ENCODE results near the gene RIMBP2. TPM values are rescaled to one million over a fixed set of nuclear protein-coding genes. Genes with fewer than 3 reads are reported as not detected.

The RIMBP2 gene
- total RNA-seq, 1 donor from 2014 or later = not detected

Other genes starting within 250 kb of the RIMBP2 start
- gene STX2, start 123.0 kb upstream of the RIMBP2 start, total RNA-seq = 15.9 and 17.9 TPM in 2 replicates
- gene RAN, start 155.8 kb upstream of the RIMBP2 start, total RNA-seq = 1,823 and 1,852 TPM in 2 replicates
- 0.18 and 0.59 TPM in 2 replicates for gene ADGRD1, start 237.6 kb upstream of the RIMBP2 start, total RNA-seq

Data from activated T-helper 1 cell treated with anti-CD3 and anti-CD28 coated beads, Interleukin-12 subunit alpha, Interleukin-12 subunit beta, Interleukin-2, Interleukin-4 antibody, amounts not matched to agents 30 ng/mL and 10 ng/mL and 1 ng/mL, durations not matched to agents 14 hours and 24 hours and 36 hours (primary cell).